ENCODE data around the gene TAF4B. TPM values are rescaled to one million over a fixed set of nuclear protein-coding genes. Genes with fewer than 3 reads are reported as not detected.

The TAF4B gene
- total and polyA plus RNA-seq, 4 donors: 1.6 to 5.9 (median 2.4) TPM

GRCh38 chr18:26357960-26358359, 131.7 kb downstream of the TAF4B start:
- TF ChIP-seq CTCF (IDR thresholded peaks at IDR 0.05; ENCODE audit: control extremely low read depth, extremely low read depth): no peak
- Histone ChIP-seq H3K27me3 (ENCODE audit: control insufficient read depth in 3 of 3, insufficient read depth in 3 of 3, low read length in 2 of 3) (no peaks in the 10 kb centered on the region), H3K36me3 (ENCODE audit: control insufficient read depth in 4 of 4, insufficient read depth in 4 of 4, low read length in 4 of 4) (no peaks in the 10 kb centered on the region), H3K4me1 (ENCODE audit: control insufficient read depth in 5 of 5, insufficient read depth in 5 of 5, low read length in 5 of 5) (no peaks in the 10 kb centered on the region), H3K9ac (ENCODE audit: insufficient read depth in 1 of 2, low read length in 2 of 2) (no peak overlapping the region), H3K27ac (ENCODE audit: low read depth in 1 of 2, low read length in 1 of 2) (no peak overlapping the region), H3K4me3 (no peak overlapping the region), H3K9me3 (ENCODE audit: control insufficient read depth in 4 of 4, insufficient read depth in 3 of 4, low read length in 3 of 4) (no peaks in the 10 kb centered on the region)
- WGBS, 2 donors: 93 to 95% methylated on average over 1 of the region's 1 CpG
- DNase-seq: no peak
- no peak for ATAC-seq (ENCODE audit: insufficient read depth, low FRiP score)

- H3K36me3 ChIP-seq (ENCODE audit: control insufficient read depth in 4 of 4, insufficient read depth in 4 of 4, low read length in 4 of 4): no peaks in the 10 kb centered on the region
- H3K27ac ChIP-seq (ENCODE audit: low read depth in 1 of 2, low read length in 1 of 2): no peak overlapping the region
- H3K9ac ChIP-seq (ENCODE audit: insufficient read depth in 1 of 2, low read length in 2 of 2): no peak overlapping the region
- no peak overlapping the region for H3K4me3 ChIP-seq
- ATAC-seq (ENCODE audit: insufficient read depth, low FRiP score) (no peak), DNase-seq (no peak)
- H3K4me1 ChIP-seq (ENCODE audit: control insufficient read depth in 5 of 5, insufficient read depth in 5 of 5, low read length in 5 of 5): no peaks in the 10 kb centered on the region
- H3K9me3 ChIP-seq (ENCODE audit: control insufficient read depth in 4 of 4, insufficient read depth in 3 of 4, low read length in 3 of 4): no peaks in the 10 kb centered on the region
- TF ChIP-seq CTCF (IDR thresholded peaks at IDR 0.05; ENCODE audit: control extremely low read depth, extremely low read depth): no peak
- H3K27me3 ChIP-seq (ENCODE audit: control insufficient read depth in 3 of 3, insufficient read depth in 3 of 3, low read length in 2 of 3): no peaks in the 10 kb centered on the region
Observed at GRCh38 chr18:26362021-26362420, 135.8 kb downstream of the TAF4B start.

GRCh38 chr18:26367425-26367824, 141.2 kb downstream of the TAF4B start:
- WGBS, 2 donors: 95 to 100% methylated on average over 1 of the region's 1 CpG
- no peaks in the 10 kb centered on the region for H3K4me1 ChIP-seq (ENCODE audit: control insufficient read depth in 5 of 5, insufficient read depth in 5 of 5, low read length in 5 of 5)
- no peak overlapping the region for H3K27ac ChIP-seq (ENCODE audit: low read depth in 1 of 2, low read length in 1 of 2)
- no peak overlapping the region for H3K4me3 ChIP-seq
- H3K27me3 ChIP-seq (ENCODE audit: control insufficient read depth in 3 of 3, insufficient read depth in 3 of 3, low read length in 2 of 3): no peaks in the 10 kb centered on the region
- H3K36me3 ChIP-seq (ENCODE audit: control insufficient read depth in 4 of 4, insufficient read depth in 4 of 4, low read length in 4 of 4): no peaks in the 10 kb centered on the region
- no peak overlapping the region for H3K9ac ChIP-seq (ENCODE audit: insufficient read depth in 1 of 2, low read length in 2 of 2)
- no peak for TF ChIP-seq CTCF (IDR thresholded peaks at IDR 0.05; ENCODE audit: control extremely low read depth, extremely low read depth)
- no peak for ATAC-seq (ENCODE audit: insufficient read depth, low FRiP score)
- DNase-seq: no peak
- H3K9me3 ChIP-seq (ENCODE audit: control insufficient read depth in 4 of 4, insufficient read depth in 3 of 4, low read length in 3 of 4): no peaks in the 10 kb centered on the region

GRCh38 chr18:26370037-26370436, 143.8 kb downstream of the TAF4B start:
- Histone ChIP-seq H3K27ac (ENCODE audit: low read depth in 1 of 2, low read length in 1 of 2) (no peak overlapping the region), H3K36me3 (ENCODE audit: control insufficient read depth in 4 of 4, insufficient read depth in 4 of 4, low read length in 4 of 4) (no peaks in the 10 kb centered on the region), H3K9ac (ENCODE audit: insufficient read depth in 1 of 2, low read length in 2 of 2) (no peak overlapping the region), H3K4me3 (no peak overlapping the region), H3K9me3 (ENCODE audit: control insufficient read depth in 4 of 4, insufficient read depth in 3 of 4, low read length in 3 of 4) (no peaks in the 10 kb centered on the region), H3K27me3 (ENCODE audit: control insufficient read depth in 3 of 3, insufficient read depth in 3 of 3, low read length in 2 of 3) (no peaks in the 10 kb centered on the region), H3K4me1 (ENCODE audit: control insufficient read depth in 5 of 5, insufficient read depth in 5 of 5, low read length in 5 of 5) (no peaks in the 10 kb centered on the region)
- ATAC-seq (ENCODE audit: insufficient read depth, low FRiP score) (no peak), DNase-seq (no peak)
- no peak for TF ChIP-seq CTCF (IDR thresholded peaks at IDR 0.05; ENCODE audit: control extremely low read depth, extremely low read depth)
- 91 to 95% methylated on average over 1 of the region's 1 CpG for WGBS, 2 donors
